DND-41 (cell line): ENCODE data around the gene ZFAND2A.

Experiments used
- ATAC-seq: fragments of 200-7000 bp; cut with Tn5 transposase; 3 replicates; pipeline ENCODE4 v1.9.1; 2021; ENCODE audit warnings: low read depth; ENCODE audit not compliant: insufficient read depth
- DNase-seq: peaks from one replicate; pipeline ENCODE4 v3.0.0-alpha.2; 2020
- H2AFZ ChIP-seq: 2 replicates; pipeline ENCODE4 v1.6.0; 2012; ENCODE audit warnings: low read depth, low read length
- H3K27ac ChIP-seq: 2 replicates; pipeline ENCODE4 v1.5.1; 2012; ENCODE audit warnings: low read length, inconsistent platforms
- H3K27me3 ChIP-seq: fragments of 200-600 bp; sonication (generic); 2 replicates; pipeline ENCODE4 v1.6.0; 2012; ENCODE audit warnings: low read length, mild to moderate bottlenecking, inconsistent platforms; ENCODE audit not compliant: insufficient read depth, poor library complexity
- H3K36me3 ChIP-seq: 2 replicates; pipeline ENCODE4 v1.5.1; 2012; ENCODE audit warnings: low read length, inconsistent platforms; ENCODE audit not compliant: insufficient read depth
- H3K4me1 ChIP-seq: 2 replicates; pipeline ENCODE4 v1.5.1; 2012; ENCODE audit warnings: mild to moderate bottlenecking, low read length; ENCODE audit not compliant: insufficient read depth
- H3K4me2 ChIP-seq: 2 replicates; pipeline ENCODE4 v1.6.0; 2012; ENCODE audit warnings: mild to moderate bottlenecking, moderate library complexity, low read length, inconsistent platforms; ENCODE audit not compliant: insufficient read depth
- H3K4me3 ChIP-seq, 2 experiments: fragments of 200-600 bp in 1 of 2; shearing (Covaris generic) in 1 of 2; 2 replicates each; pipeline ENCODE4 v1.5.1; 2012 to 2016; ENCODE audit warnings: inconsistent platforms in 2 of 2, low read length in 2 of 2, mild to moderate bottlenecking in 2 of 2, low read depth in 1 of 2, moderate library complexity in 1 of 2
- H3K79me2 ChIP-seq: 2 replicates; pipeline ENCODE4 v1.6.0; 2012; ENCODE audit warnings: low read length, inconsistent platforms; ENCODE audit not compliant: insufficient read depth
- H3K9ac ChIP-seq: 2 replicates; pipeline ENCODE4 v1.6.0; 2012; ENCODE audit warnings: low read depth, mild to moderate bottlenecking, inconsistent platforms, low read length, moderate library complexity
- H3K9me3 ChIP-seq: 2 replicates; pipeline ENCODE4 v1.5.1; 2012; ENCODE audit warnings: low read length, moderate library complexity, mild to moderate bottlenecking, inconsistent platforms; ENCODE audit not compliant: insufficient read depth, severe bottlenecking
- H4K20me1 ChIP-seq: 2 replicates; pipeline ENCODE4 v1.6.0; 2012; ENCODE audit warnings: low read length; ENCODE audit not compliant: insufficient read depth
- EZH2 ChIP-seq: IDR thresholded peaks from 3 replicates; pipeline ENCODE4 v1.6.1; 2012; ENCODE audit warnings: borderline replicate concordance, low read depth, mild to moderate bottlenecking, moderate library complexity, low read length, inconsistent platforms; ENCODE audit not compliant: severe bottlenecking
- TF ChIP-seq, protein P1 (sequence below): IDR thresholded peaks from 2 replicates; pipeline ENCODE4 v1.5.1; 2012; ENCODE audit warnings: borderline replicate concordance, low read length, moderate library complexity, mild to moderate bottlenecking; ENCODE audit not compliant: poor library complexity, severe bottlenecking; ENCODE audit errors: extremely low read depth

Gene ZFAND2A

DNA sequence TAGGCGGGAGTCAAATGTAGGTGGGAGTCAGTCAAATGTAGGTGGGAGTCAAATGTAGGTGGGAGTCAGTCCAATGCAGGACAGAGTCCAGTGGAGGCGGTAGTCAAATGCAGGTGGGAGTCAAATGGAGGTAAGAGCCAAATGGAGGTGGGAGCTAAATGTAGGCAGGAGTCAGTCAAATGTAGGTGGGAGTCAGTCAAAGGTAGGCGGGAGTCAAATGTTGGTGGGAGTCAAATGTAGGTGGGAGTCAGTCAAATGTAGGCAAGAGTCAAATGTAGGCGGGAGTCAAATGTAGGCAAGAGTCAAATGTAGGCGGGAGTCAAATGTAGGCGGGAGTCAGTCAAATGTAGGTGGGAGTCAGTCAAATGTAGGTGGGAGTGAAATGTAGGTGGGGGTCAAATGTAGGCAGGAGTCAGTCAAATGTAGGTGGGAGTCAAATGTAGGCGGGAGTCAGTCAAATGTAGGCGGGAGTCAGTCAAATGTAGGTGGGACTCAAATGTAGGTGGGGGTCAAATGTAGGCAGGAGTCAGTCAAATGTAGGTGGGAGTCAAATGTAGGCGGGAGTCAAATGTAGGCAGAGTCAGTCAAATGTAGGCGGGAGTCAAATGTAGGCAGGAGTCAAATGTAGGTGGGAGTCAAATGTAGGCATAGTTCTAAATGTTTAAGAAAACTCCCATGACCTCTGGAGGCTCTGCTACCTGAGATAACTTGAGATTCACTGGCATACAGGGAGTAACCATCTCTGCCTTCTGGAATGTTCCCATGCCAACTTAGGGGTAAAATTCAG lies 30.2 kb upstream of the ZFAND2A start:
- Histone ChIP-seq H2AFZ (no peak overlapping the region), H3K79me2 (no peaks in the 10 kb centered on the region), H3K4me1 (peaks cover 11% of the 10 kb centered on the region), H3K9ac (no peak overlapping the region), H3K4me3 (no peak overlapping the region), H3K4me2 (no peak overlapping the region), H4K20me1 (no peaks in the 10 kb centered on the region), H3K36me3 (no peaks in the 10 kb centered on the region), H3K27ac (no peak overlapping the region), H3K9me3 (no peaks in the 10 kb centered on the region), H3K27me3 (no peaks in the 10 kb centered on the region)
- DNase-seq (no peak), ATAC-seq (no peak)
- TF ChIP-seq, protein P1, sequence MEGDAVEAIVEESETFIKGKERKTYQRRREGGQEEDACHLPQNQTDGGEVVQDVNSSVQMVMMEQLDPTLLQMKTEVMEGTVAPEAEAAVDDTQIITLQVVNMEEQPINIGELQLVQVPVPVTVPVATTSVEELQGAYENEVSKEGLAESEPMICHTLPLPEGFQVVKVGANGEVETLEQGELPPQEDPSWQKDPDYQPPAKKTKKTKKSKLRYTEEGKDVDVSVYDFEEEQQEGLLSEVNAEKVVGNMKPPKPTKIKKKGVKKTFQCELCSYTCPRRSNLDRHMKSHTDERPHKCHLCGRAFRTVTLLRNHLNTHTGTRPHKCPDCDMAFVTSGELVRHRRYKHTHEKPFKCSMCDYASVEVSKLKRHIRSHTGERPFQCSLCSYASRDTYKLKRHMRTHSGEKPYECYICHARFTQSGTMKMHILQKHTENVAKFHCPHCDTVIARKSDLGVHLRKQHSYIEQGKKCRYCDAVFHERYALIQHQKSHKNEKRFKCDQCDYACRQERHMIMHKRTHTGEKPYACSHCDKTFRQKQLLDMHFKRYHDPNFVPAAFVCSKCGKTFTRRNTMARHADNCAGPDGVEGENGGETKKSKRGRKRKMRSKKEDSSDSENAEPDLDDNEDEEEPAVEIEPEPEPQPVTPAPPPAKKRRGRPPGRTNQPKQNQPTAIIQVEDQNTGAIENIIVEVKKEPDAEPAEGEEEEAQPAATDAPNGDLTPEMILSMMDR = no peak
- no peak for TF ChIP-seq EZH2

DNA sequence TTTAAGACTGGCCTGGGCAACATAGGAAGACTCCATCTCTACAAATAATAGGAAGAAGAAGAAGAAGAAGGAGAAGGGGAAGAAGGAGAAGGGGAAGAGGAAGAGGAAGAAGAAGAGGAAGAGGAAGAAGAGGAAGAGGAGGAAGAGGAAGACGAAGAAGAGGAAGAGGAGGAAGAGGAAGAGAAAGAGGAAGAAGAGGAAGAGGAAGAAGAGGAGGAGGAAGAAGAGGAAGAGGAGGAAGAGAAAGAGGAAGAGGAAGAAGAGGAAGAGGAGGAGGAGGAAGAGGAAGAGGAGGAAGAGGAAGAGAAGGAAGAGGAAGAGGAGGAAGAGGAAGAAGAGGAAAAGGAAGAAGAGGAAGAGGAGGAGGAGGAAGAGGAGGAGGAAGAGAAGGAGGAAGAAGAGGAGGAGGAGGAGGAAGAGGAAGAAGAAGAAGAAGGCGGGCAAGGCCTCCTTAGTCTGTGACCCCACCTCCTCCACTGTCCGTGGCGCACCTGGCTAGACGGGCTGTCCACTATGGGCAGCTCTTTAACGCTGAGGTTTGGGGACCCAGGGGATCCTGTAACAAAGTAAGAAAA lies 28.8 kb upstream of the ZFAND2A start:
- no peak for DNase-seq
- Histone ChIP-seq H2AFZ (no peak overlapping the region), H3K4me2 (no peak overlapping the region), H3K4me1 (peaks cover 11% of the 10 kb centered on the region), H3K9me3 (no peaks in the 10 kb centered on the region), H3K79me2 (no peaks in the 10 kb centered on the region), H3K27me3 (no peaks in the 10 kb centered on the region), H3K27ac (no peak overlapping the region), H3K9ac (no peak overlapping the region), H3K4me3 (no peak overlapping the region), H3K36me3 (no peaks in the 10 kb centered on the region), H4K20me1 (no peaks in the 10 kb centered on the region)
- ATAC-seq = no peak
- TF ChIP-seq EZH2 = no peak
- TF ChIP-seq, protein P1 = no peak

DNA sequence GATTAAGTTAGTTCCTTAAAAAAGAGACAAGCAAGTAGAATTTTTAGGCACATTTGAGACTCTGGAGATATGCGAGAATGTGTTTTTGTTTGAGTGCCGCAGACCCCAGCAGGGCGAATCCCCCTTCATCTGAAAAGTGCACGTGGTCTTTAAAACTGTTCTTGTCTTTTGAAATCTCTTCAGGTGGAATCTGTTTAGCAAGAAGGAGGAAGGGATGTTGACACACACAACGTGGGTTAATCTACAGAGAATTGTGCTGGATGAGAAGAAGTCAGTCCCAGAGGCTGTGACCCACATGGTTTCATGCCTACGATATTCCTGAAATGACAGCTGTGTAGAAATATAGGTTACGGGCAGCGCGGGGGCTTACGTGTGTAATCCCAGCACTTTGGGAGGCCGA lies 27.1 kb upstream of the ZFAND2A start:
- TF ChIP-seq EZH2 = no peak
- TF ChIP-seq, protein P1 = no peak
- ATAC-seq (no peak), DNase-seq (no peak)
- Histone ChIP-seq H3K79me2 (no peaks in the 10 kb centered on the region), H3K9me3 (no peaks in the 10 kb centered on the region), H3K4me3 (no peak overlapping the region), H3K27me3 (no peaks in the 10 kb centered on the region), H3K4me2 (no peak overlapping the region), H4K20me1 (no peaks in the 10 kb centered on the region), H3K36me3 (no peaks in the 10 kb centered on the region), H3K9ac (no peak overlapping the region), H3K4me1 (peaks cover 6% of the 10 kb centered on the region), H3K27ac (no peak overlapping the region), H2AFZ (no peak overlapping the region)
